RWPE2 (cell line): ENCODE results near the gene ANKRD16.
"Not testable (repeated sequence)": the region's sequence is repeated elsewhere in the genome, so short reads cannot be mapped to it uniquely, and the experiment has no call there.

Experiments used
- ATAC-seq: fragments of 200-7000 bp; cut with Tn5 transposase; 3 replicates; pipeline ENCODE4 v1.9.1; 2021; ENCODE audit warnings: low read depth
- DNase-seq: peaks from one replicate; pipeline ENCODE4 v3.0.0-alpha.2; 2020; ENCODE audit warnings: low spot score
- H3K27ac ChIP-seq: fragments of 450-650 bp; 2 replicates; pipeline ENCODE4 v1.5.1; 2017; ENCODE audit warnings: mild to moderate bottlenecking; ENCODE audit not compliant: poor library complexity, severe bottlenecking
- H3K27me3 ChIP-seq: fragments of 250-450 bp; sonication (Bioruptor Pico); 2 replicates; pipeline ENCODE4 v1.5.1; 2021; ENCODE audit warnings: mild to moderate bottlenecking, moderate library complexity; ENCODE audit not compliant: insufficient read depth, poor library complexity, severe bottlenecking
- H3K36me3 ChIP-seq: fragments of 250-450 bp; sonication (Bioruptor Pico); 2 replicates; pipeline ENCODE4 v1.5.1; 2020; ENCODE audit warnings: low read depth, mild to moderate bottlenecking, moderate library complexity
- H3K4me1 ChIP-seq: fragments of 250-450 bp; sonication (Bioruptor Pico); 2 replicates; pipeline ENCODE4 v1.5.1; 2021; ENCODE audit warnings: mild to moderate bottlenecking, moderate library complexity; ENCODE audit not compliant: insufficient read depth, poor library complexity, severe bottlenecking
- H3K4me3 ChIP-seq: fragments of 250-450 bp; sonication (Bioruptor Pico); 2 replicates; pipeline ENCODE4 v1.5.1; 2021; ENCODE audit warnings: mild to moderate bottlenecking, moderate library complexity; ENCODE audit not compliant: severe bottlenecking
- H3K9me3 ChIP-seq: fragments of 250-450 bp; sonication (Bioruptor Pico); 2 replicates; pipeline ENCODE4 v1.5.1; 2021; ENCODE audit warnings: mild to moderate bottlenecking, moderate library complexity; ENCODE audit not compliant: severe bottlenecking
- CTCF ChIP-seq: fragments of 450-650 bp; IDR thresholded peaks from one replicate; pipeline ENCODE4 v1.5.1; 2017; ENCODE audit warnings: mild to moderate bottlenecking, moderate library complexity; ENCODE audit not compliant: poor library complexity, severe bottlenecking

Gene ANKRD16

GRCh38 chr10:5876181-5876768, 13.4 kb downstream of the ANKRD16 start:
- no peaks in the 10 kb centered on the region for H3K4me1 ChIP-seq
- no peak overlapping the region for H3K4me3 ChIP-seq
- peaks cover 22% of the 10 kb centered on the region for H3K36me3 ChIP-seq
- ATAC-seq (no peak), DNase-seq (no peak)
- H3K9me3 ChIP-seq, result no peaks in the 10 kb centered on the region
- H3K27me3 ChIP-seq, result no peaks in the 10 kb centered on the region
- no peak overlapping the region for H3K27ac ChIP-seq
- no peak for TF ChIP-seq CTCF

- TF ChIP-seq CTCF, result peak; percentile 81
- Histone ChIP-seq H3K9me3 (no peaks in the 10 kb centered on the region), H3K36me3 (peaks cover 14% of the 10 kb centered on the region), H3K27ac (no peak overlapping the region), H3K4me3 (no peak overlapping the region), H3K27me3 (no peaks in the 10 kb centered on the region), H3K4me1 (no peaks in the 10 kb centered on the region)
- DNase-seq (no peak), ATAC-seq (peak; percentile 61)
These were observed 16.1 kb downstream of the ANKRD16 start for GRCh38 chr10:5873515-5873995.

- ATAC-seq (no peak), DNase-seq (no peak)
- TF ChIP-seq CTCF, result no peak
- Histone ChIP-seq H3K9me3 (no peaks in the 10 kb centered on the region), H3K27ac (no peak overlapping the region), H3K36me3 (peaks cover 3% of the 10 kb centered on the region; the same call in 1 of the 2 replicates), H3K4me1 (no peaks in the 10 kb centered on the region), H3K4me3 (no peak overlapping the region), H3K27me3 (no peaks in the 10 kb centered on the region)
These were observed 18.1 kb downstream of the ANKRD16 start for GRCh38 chr10:5871596-5871995.

- Histone ChIP-seq H3K27me3 (no peaks in the 10 kb centered on the region), H3K4me1 (no peaks in the 10 kb centered on the region), H3K36me3 (no peaks in the 10 kb centered on the region), H3K4me3 (no peak overlapping the region), H3K27ac (no peak overlapping the region), H3K9me3 (no peaks in the 10 kb centered on the region)
- no peak for ATAC-seq
- no peak for DNase-seq
- no peak for TF ChIP-seq CTCF
These were observed 20.5 kb downstream of the ANKRD16 start for GRCh38 chr10:5869156-5869555.

GRCh38 chr10:5868383-5868782, 21.3 kb downstream of the ANKRD16 start:
- ATAC-seq, result not testable (repeated sequence)

GRCh38 chr10:5867091-5867615, 22.5 kb downstream of the ANKRD16 start:
- not testable (repeated sequence) for DNase-seq, ATAC-seq

More at GRCh38 chr10:5868383-5868782, 21.3 kb downstream of the ANKRD16 start:
- H3K4me3 ChIP-seq, H3K27ac ChIP-seq, H3K36me3 ChIP-seq, H3K27me3 ChIP-seq, H3K4me1 ChIP-seq, H3K9me3 ChIP-seq, DNase-seq: not testable (repeated sequence)

GRCh38 chr10:5866451-5867081, 23.1 kb downstream of the ANKRD16 start:
- not testable (repeated sequence) for H3K4me1 ChIP-seq, DNase-seq, H3K27ac ChIP-seq, H3K27me3 ChIP-seq, H3K4me3 ChIP-seq, H3K36me3 ChIP-seq, H3K9me3 ChIP-seq, ATAC-seq

More at GRCh38 chr10:5867091-5867615, 22.5 kb downstream of the ANKRD16 start:
- H3K27ac ChIP-seq, H3K27me3 ChIP-seq, H3K4me3 ChIP-seq, H3K9me3 ChIP-seq, H3K36me3 ChIP-seq, H3K4me1 ChIP-seq: not testable (repeated sequence)
